OCI-M2 (cell line): ENCODE results near the gene OTOF.
A peak's percentile ranks its signal among the peaks of the same experiment; 100 is the strongest.
"Not testable (repeated sequence)": the region's sequence is repeated elsewhere in the genome, so short reads cannot be mapped to it uniquely, and the experiment has no call there.

Experiments used
- DNase-seq: peaks from one replicate; lab custom pipeline; 2025; ENCODE audit not compliant: unreplicated experiment; lab: John Stamatoyannopoulos, UW

OTOF gene

GRCh38 chr2:26481706-26482105, 3.8 kb upstream of the OTOF start:
- DNase-seq = no peak

- no peak for DNase-seq
These were observed 2.9 kb upstream of the OTOF start for GRCh38 chr2:26480566-26481423.

GRCh38 chr2:26479789-26480565, 2.1 kb upstream of the OTOF start:
- no peak for DNase-seq

- DNase-seq = no peak
These were observed 1.3 kb upstream of the OTOF start for GRCh38 chr2:26479131-26479788.

- no peak for DNase-seq
These were observed 442 bp upstream of the OTOF start for GRCh38 chr2:26478366-26478765.

GRCh38 chr2:26477126-26477910, 606 bp downstream of the OTOF start:
- DNase-seq = no peak

GRCh38 chr2:26475832-26476501, 2.0 kb downstream of the OTOF start:
- DNase-seq = no peak

- DNase-seq = no peak
These were observed 2.9 kb downstream of the OTOF start for GRCh38 chr2:26475037-26475436.

GRCh38 chr2:26474261-26474785, 3.6 kb downstream of the OTOF start:
- DNase-seq = no peak

GRCh38 chr2:26473796-26474195, 4.1 kb downstream of the OTOF start:
- no peak for DNase-seq

- no peak for DNase-seq
These were observed 4.9 kb downstream of the OTOF start for GRCh38 chr2:26472821-26473655.

GRCh38 chr2:26471766-26472706, 5.9 kb downstream of the OTOF start:
- DNase-seq = no peak

GRCh38 chr2:26471289-26471688, 6.6 kb downstream of the OTOF start:
- DNase-seq = no peak

- no peak for DNase-seq
These were observed 7.2 kb downstream of the OTOF start for GRCh38 chr2:26470601-26471260.

- no peak for DNase-seq
These were observed 8.0 kb downstream of the OTOF start for GRCh38 chr2:26469955-26470354.

GRCh38 chr2:26469092-26469710, 8.7 kb downstream of the OTOF start:
- DNase-seq = peak; percentile 83

- DNase-seq = not testable (repeated sequence)
These were observed 9.4 kb downstream of the OTOF start for GRCh38 chr2:26468544-26468943.
